Fibroblast of skin of scalp (primary cell): ENCODE measurements around the gene SYT9.
"Not testable (repeated sequence)": the region's sequence is repeated elsewhere in the genome, so short reads cannot be mapped to it uniquely, and the experiment has no call there.

Experiments
- DNase-seq: peaks from one replicate; pipeline ENCODE4 v3.0.0-alpha.2; 2013

Gene SYT9

DNA sequence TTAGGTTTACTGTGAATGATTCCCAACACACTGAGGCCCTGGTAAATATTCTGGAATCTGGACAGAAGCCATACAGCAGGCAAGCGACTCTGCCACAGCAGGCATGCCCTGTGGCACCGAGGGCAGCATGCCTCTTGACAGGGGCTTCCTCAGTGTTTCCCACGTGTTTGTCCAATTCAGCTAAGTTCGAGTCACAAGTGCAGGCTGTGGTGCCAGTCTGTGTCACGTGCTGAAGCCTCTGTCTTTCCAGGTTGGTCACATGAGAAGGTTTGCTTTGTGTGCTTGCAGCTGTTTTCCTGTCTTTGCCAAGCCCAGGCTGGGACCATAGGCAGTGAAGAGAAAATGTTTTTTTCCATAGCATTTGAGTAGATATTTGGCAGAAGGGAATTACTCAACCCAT lies 259.7 kb downstream of the SYT9 start:
- DNase-seq = no peak

- peak; percentile 14 for DNase-seq
Observed at GRCh38 chr11:7512525-7513233, 261.0 kb downstream of the SYT9 start.

- peak; percentile 63 for DNase-seq
Observed at GRCh38 chr11:7513234-7514098, 261.8 kb downstream of the SYT9 start, which contains the start of gene PPFIBP2. Gene PPFIBP2, plus strand, starts transcription at chr11:7513999. Its CDS starts 35,477 bp downstream, at chr11:7549476.

DNA sequence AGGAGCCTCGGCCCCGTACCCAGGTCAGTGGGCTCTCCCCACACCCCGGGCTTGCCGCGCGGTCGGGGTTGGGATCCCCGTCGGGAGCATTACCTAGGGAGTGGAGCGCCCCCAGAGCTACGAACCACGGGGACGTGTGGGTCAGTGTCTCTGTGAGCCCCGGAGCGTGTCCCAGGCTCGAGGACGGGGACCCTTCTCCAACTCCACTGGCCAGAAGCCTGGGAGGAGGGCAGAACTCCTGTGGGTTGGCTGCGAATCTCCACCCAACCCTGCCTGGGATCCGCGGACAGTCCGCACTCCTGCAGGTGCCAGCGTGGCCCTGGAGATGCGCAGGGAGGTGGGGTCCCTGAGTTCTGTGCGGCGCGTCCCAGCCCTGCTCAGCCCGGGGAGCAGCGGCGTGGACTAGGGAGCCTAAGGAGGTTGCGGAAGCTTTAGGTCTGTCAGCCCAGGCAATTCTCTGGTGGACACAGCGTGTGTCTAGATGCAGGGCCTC lies 262.4 kb downstream of the SYT9 start:
- DNase-seq = no peak

DNA sequence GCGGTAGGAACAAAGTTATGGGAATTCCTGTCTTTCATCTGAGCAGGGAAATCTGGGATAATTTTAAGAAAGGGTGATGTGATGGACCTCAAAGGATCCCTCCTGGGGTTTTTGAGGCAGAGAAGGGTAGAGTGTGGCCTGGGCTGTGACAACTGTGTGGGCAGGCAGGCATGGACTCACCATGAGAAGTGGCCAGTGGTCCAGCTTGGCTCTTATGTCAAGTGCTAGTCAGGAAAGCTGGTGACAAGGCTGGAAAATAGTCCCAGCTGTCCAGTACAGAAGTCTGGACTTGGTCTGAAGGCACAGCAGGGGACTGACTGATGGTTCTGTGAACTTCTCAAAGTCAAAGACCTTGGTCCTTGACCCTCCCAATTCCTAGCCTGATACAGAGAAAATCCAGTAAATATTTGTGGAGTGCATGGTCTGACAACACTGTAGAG lies 263.8 kb downstream of the SYT9 start:
- no peak for DNase-seq

DNA sequence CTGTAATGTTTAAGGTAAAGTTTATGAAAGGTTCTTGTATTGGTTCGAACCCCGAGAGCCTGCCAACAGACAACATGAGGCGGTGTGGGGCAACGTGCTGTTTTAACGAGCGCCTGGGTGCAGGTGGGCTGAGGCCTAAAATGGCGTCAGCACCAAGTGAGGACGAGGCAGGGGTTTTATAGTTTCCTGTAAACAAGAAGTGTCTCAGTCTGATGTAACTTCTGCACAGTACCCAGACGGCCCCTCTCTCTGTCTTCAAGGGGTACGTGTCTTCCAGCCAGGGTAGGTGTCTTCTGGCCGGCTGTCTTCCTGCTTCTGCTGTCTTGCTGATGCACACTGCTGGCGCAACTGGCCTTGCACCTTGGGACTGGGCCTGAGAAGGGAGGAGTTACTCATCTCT lies 264.8 kb downstream of the SYT9 start:
- DNase-seq = no peak

DNA sequence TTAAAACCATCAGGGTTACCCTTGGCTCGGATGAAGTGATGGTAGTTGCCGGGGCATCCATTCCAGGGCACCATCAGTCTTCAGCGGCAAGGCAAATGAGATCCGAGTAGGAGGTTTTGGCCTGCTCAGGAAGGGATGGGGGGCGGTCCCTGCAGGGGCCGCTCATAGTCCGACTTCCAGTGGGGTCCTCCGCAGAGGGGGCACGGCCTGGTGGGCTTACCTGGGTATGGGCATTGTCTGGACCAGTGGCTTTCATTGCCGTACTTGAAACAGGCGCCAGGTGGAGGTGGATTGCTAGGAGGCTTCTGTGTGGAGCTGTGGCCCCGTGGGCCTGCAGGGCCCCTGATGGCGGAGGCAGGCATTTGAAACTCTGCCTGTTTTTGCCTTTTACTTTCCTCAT lies 266.0 kb downstream of the SYT9 start:
- DNase-seq = not testable (repeated sequence)
